NCI-H345 treated with DMSO at 0.1 percent for 48 hours (cell line): Measurements from ENCODE around the gene ABCA10.
"Not testable (repeated sequence)": the region's sequence is repeated elsewhere in the genome, so short reads cannot be mapped to it uniquely, and the experiment has no call there.

Experiments
- DNase-seq: peaks from one replicate; lab custom pipeline; 2025; ENCODE audit not compliant: unreplicated experiment; lab: John Stamatoyannopoulos, UW

Gene ABCA10

DNA sequence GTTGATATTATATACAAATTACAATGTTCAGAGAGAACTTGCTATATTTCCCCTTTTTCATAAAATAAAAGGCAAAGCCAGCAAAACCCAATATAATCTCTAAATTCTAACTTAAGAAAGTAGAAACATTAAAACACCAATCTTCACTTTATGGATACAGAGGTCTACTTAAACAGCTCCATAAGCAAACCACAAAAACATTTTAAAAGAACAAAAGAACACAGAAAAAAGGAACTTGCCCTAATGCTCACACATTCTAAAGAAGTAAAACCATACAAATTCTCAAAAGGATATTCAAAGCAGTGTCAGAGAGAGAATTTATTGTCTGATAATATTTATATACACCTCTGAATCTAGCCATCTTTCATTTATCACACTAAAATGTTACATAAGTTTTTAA, 606 bp downstream of the ABCA10 start:
- no peak for DNase-seq

DNA sequence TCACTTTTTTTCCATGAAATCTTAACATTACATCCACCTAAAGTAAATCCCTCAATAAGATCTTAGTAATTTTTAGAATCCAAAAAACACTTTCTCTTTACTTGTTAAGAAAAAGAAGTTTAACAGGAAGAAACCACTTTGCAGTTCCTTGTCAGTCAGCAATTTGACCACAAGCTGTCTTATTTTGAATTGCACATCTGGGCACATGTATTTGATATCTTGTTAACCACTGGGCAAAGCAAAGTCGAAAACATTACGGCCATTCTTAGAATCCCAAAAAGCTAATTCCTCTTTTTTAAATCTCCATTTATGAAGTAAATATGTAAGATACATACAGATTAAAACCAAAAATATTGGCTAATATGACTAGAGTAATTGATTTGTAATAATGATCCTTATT, 1.1 kb downstream of the ABCA10 start:
- no peak for DNase-seq

DNA sequence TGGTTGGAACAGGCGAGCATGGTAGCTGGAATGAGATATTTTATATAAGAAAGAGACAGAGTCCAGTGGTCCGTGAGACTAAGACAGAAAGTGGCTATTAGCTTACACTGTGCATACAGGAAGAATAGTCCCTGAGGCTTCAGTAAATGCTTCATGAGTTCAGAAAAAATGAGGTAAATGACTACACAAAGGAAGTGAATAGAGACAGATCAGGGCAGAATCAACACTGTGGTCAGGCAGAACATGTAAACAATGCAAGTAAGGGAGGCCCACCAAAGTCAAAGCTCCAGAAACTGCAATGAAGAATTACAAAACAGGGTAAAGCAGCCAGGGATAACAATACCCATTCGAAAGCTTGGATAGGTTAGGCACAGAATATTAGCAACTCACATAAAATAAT, 4.8 kb downstream of the ABCA10 start:
- no peak for DNase-seq

DNA sequence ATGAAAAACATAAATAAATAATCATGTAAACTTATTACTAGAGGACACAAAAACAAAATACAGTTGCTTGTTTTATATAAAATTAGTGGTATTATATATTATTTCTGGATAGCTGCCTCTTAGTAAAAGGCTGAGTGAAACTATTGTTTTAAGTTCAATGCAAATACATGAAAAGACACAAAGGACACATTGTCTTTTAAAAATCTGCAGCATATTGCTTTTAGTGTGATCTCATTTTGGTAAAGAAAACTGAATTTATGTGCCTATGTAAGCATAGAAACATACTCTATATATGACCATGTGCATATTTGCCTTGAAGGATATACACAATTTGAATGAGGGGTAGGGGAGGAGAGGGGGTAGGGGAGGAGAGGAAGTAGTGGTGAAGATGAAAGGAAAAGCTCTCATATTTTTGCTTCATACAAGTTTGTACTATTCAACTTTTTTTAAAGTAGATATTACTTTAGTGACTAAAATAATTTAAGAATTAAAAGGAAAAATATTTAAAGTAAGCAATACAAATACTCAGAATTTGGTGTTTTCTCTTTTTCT, 5.8 kb downstream of the ABCA10 start:
- no peak for DNase-seq

DNA sequence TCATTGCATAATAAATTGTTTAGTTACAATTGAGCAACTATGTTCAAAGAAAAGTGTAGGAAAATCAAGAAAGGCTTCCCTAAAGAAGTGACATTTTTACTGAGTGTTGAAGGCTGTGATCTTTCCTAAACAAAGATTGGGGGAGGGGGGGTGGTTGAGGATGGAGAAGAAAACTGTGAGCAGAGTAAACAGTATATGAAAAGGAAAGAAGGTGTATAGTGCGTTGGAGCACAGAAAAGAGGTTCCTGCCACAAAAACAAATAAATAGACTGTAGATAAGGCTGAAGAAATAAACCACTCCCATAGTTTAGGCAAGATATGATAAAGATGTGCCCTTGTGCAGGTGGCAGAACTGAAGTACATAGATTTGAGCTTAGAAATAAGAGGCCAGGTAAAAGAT, 8.5 kb downstream of the ABCA10 start:
- DNase-seq, result no peak

DNA sequence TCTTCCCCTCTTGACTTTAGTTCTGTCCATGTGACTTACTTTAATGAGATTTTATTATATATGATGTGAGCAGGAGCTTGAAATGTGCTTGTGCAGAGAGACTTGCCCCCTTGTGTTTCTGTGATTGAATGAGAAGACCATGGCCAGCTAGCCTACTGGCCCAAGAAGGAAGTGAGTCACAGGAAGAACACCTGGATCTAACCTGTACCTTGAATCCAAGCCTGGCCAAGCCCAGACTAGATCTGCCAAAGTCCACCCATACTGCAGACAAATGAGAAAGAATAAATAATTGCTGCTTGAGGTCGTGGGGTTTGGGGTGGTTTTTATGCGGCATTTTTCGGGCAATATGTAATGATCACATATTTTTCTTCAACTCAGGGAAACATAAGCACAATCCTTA, 9.6 kb downstream of the ABCA10 start:
- no peak for DNase-seq

DNA sequence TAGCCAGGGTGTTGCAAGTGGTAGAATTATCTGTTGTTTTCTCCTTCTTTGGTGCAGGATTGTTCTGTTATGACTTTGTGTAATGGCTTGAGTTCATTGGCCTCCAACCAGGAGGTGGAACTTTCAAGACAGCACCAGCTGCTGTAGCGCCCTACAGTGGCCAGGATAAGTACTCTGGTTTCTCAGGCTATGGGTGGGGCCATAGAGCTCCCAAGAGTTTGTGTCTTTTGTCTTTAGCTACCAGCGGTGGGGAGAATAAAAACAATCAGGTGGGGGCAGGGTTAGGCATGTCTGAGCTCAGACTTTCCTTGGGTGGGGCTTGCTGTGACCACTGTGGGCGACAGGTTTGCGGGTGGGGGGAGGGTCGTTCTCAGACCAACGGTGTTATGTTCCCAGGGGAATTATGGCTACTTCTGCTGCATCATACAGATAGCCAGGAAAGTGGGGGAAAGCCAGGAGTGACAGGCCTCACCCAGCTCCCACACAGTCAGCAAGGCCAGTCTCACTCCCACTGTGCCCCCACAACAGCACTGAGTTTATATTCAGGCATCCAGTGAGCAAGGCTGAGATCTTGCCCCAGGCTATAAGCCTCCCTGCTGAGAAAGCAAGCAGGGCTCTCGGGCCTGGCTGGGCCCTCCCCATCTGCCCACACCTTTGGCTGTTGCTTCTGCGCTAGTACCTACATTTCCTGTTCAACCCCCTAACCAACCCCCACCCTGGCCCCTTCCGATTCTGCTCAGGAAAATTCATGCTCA, 15.4 kb downstream of the ABCA10 start:
- no peak for DNase-seq

DNA sequence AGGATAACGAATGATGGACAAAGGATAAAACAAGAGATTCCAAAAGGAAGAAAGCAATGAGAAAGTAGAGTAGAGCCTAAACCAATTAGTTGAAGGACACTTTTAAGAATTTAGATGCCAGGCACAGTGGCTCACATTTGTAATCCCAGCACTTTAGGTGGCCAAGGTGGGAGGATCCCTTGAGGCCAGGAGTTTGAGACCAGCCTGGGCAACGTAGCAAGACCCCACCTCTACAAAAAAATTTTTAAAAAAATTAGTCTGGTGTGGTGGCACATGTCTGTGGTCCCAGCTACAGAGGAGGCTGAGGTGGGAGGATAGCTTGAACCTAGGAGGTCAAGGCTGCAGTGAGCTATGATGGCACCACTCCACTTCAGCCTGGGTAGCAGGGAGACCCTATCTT, 20.0 kb downstream of the ABCA10 start:
- DNase-seq, result no peak

DNA sequence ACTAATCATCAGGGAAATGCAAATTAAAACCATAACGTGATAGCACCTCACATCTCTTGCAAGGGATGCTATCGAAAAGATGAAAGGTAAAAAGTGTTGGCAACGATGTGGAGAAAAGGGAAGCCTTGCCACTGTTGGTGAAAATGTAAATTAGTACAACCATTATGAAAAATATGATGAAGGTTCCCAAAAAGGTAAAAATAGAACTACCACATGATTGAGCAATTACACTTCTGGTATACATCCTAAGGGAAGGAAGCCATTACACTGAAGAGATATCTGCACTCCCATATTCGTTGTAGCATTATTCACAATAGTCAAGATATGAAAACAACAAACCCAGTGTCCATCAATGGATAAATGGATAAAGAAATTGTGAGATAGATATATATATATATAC, 21.5 kb downstream of the ABCA10 start:
- DNase-seq, result no peak

DNA sequence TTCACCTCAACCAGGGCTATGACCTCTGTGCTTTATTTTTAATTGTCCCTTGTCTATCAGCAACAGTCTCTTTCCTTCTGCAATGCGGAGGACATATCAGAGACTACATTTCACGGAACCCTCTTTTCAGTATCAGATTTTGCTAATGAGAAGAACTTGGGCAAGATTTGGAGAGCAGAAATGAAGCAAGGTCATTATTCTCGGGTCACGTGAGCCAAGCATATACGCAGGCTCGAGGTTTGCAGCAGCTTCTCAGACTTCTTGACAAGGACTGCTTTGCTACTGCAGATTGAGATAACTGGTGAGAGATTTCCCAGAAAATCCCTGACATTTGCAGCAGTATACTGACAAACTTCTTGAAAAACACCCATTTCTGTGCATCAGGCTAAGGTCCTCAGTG, 30.4 kb downstream of the ABCA10 start:
- DNase-seq, result no peak

DNA sequence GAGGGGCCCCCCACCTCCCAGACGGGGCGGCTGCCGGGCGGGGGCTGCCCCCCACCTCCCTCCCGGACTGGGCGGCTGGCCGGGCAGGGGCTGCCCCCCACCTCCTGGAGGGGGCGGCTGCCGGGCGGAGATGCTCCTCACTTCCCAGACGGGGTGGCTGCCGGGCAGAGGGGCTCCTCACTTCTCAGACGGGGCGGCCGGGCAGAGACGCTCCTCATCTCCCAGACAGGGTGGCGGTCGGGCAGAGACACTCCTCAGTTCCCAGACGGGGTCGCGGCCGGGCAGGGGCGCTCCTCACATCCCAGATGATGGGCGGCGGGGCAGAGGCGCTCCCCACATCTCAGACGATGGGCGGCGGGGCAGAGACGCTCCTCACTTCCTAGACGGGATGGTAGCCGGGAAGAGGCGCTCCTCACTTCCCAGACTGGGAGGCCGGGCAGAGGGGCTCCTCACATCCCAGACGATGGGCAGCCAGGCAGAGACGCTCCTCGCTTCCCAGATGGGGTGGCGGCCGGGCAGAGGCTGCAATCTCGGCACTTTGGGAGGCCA, 32.4 kb downstream of the ABCA10 start:
- not testable (repeated sequence) for DNase-seq

DNA sequence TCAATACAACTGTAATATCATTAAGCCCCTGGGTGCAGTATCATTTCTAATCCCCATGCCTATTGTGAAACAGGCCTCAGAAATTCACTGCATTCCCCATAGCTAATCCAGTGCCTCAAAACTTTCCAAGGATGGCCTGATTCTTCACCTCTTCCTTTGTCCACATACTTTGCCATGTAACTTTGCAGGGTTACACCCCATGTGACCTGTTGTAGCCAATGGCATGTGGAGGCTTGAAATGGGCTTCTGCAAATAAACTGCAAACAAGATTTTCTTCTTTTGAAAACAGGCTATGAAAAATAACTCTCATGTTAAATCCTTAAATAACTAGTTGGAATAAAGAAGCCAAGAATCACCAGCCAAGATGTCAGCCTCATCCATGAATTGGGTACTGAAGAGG, 35.9 kb downstream of the ABCA10 start:
- DNase-seq, result no peak

DNA sequence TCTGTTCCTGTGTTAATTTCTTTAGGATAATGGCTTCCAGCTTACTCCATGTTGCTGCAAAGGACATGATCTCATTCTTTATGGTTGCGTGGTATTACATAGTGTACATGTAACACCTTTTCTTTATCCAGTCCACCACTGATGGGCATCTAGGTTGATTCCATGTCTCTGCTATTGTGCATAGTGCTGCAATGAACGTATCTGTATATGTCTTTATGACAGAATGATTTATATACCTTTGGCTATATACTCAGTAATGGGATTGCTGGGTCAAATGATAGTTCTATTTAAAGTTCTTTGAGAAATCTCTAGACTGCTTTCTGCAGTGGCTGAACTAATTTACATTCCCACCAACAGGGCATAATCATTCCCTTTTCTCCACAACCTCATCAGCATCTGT, 39.8 kb downstream of the ABCA10 start:
- DNase-seq, result no peak

DNA sequence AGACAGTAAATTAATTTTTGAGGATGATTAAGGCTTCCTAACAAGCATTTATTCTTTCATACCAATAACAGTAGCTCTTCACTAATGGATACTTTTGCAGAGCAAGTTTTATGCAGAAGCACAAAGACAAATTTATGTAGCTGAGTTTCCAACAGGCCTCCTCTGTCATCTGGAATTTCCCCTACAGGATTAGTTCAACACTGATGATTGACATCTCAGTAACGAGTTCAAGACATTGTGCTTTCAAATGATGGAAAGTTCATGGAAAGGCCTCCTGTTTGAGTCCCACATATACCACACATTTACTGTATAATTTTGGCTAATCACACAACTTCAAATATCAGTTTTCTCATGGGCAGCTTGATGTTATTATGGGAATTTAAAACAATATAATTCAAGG, 40.6 kb downstream of the ABCA10 start:
- no peak for DNase-seq

DNA sequence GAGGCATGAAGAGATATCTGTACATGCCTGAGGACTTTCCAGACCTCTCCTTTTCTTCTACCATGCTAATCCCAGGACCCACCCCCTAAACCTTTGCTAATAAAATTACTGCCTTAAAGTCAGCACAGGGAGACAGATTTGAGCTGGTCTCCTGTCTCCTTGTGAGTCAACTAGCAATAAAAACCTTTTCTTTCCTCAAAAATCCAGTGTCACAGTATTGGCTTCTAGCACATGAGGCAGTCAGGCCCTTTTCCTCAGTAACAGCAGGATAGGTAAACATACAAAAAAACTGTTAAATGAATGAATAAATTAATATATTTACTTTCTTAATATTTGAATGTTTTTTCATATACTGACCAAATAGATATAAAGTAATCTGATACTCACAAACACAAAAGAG, 41.3 kb downstream of the ABCA10 start:
- no peak for DNase-seq

DNA sequence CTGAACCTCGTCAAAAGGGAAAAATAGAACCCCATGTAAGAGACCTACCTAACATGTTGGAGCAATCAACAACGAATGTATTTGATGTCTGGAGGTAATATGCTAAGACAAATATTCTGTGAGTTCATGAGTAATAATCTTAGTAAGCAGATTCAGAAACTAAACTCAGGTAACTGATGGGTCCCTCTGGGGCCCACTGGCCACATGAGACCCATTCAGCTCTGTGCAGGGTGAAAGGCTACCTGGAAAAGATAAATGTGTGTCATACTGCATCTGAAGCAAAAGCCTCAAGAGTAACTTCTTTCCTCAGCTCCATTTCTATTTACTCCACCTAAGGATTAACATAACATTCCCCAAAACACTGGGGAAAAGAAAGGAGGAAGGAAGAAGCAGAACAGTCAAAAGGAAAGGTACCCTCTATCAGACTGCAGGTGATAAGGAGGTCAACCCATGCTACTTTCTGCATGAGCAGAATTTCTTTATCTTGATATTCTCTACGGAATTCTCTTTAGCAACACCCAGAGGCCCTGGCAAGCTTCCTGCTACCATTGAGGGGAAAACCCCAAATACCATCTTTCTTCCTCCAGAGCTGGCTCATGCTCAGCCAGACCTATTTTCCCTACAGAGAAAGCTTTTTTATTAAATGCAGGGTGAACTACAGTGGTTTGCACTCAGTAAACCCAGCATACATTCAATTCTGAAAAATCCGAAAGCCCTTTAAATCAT, 49.2 kb downstream of the ABCA10 start:
- DNase-seq, result no peak

DNA sequence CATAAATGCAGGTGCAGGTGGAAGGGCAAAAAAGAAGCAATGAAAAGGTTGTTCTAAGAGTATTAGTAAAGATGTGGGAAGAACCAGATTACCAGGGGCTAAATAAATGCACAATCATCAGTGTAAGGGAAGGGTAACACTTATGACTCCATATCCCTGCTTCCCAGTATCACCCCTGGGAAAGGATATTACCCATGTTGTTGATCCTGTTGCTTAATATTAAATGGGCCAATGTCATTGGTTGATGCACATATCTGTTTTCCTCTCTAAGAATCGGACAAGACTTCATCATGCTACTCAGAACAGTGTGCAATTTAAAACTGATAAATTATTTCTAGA, 52.2 kb downstream of the ABCA10 start:
- DNase-seq, result no peak

DNA sequence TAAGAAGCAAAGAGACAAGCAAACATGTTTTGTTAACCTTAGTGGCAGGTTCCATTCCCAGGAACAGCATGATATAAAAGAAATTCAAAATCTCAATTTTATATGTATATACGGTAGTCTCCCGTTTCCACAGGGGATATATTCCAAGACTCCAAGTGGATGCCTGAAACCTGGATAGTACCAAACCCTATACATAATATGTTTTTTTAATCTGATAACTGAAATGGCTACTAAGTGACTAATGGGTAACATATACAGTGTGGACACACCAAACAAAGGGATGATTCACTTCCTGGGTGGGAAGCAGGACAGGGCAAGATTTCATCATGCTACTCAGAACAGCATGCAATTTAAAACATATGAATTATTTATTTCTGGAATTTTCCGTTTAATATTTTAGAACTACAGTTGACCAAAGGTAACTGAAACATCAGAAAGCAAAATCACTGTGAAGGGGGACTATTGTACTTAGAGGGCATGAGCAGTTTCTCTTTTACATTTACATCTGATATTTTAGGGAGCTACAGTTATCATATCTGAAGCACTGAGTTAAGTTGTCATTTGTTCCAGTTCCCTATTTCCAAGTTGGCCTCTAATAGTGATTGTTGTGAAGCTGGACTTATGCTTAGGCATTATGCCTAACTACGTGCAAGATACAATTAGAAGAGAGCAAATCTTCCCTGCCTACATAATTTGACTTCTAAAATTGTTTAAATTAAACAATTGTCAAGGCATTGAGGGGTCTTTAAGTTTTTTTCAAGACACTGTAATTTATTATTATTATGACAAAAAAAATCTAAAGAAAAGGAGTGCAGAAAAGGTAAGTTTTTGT, 52.8 kb downstream of the ABCA10 start:
- DNase-seq, result no peak

DNA sequence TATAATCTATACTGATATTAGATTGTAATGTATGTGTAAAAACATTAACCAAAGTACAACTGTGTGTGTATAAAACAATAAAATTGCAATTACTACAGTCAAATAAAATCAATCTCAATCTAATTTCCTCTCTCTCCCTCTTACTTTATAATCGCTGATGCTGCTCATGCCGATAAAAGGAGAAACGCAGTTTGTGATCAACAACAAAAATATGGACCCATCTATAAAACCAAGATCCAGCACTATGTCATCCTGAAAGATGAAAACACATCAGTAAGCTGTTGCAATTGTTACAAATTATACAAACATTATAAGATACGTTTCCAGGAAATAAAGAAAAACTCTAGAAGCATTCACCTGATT, 53.4 kb downstream of the ABCA10 start:
- no peak for DNase-seq

DNA sequence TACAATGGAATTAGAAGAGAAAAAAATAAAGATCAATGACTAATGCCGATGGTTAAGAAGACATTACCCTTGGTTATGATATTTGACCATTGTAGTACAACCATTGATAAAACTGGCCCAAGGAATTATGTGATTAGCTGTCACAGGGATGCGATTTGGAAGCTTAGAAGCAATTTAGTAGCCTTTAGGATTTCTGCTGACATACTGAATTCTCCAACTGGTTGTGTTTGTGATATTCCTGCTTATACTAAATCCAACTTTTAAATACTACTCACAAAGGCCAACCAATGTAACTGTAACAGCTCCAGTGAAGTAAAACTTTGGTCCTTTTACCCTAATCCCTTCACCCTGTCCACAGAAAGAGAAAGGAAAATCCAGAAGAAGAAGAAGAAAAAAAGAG, 55.5 kb downstream of the ABCA10 start:
- no peak for DNase-seq

DNA sequence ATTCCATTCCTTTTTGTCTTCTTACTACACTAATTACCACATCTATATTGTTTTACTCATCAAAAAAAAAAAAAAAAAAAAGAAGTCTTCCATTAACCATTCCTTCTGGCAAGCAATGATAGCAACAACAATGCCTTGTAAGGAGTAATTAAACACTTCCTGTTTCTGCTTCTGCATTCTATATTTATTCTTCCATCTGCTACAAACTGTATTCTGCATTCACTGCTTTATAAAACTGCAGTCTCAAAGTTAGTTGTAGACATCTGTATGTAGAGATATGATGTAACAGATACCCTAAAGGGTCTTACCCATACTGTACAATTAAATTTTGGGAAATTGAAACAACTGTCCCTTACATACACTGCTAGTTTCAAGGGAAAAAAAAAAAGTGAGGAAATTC, 58.2 kb downstream of the ABCA10 start:
- no peak for DNase-seq

DNA sequence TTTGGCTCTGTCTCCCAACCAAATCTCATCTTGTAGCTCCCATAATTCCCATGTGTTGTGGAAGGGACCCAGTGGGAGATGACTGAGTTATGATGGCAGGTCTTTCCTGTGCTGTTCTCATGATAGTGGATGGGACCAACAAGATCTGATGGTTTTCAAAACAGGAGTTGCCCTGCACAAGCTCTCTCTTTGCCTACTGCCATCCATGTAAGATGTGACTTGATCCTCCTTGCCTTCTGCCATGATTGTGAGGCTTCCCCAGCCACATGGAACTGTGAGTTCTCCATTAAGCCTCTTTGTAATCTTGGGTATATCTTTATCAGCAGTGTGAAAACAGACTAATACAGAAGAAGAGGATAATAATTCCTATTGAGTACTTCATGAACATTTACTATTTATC, 60.0 kb downstream of the ABCA10 start:
- not testable (repeated sequence) for DNase-seq
